GM23338 (cell line): ENCODE measurements around the gene PALS2.

Experiments used
- CREB1 ChIP-seq: fragments of 250-450 bp; sonication (Bioruptor Pico); IDR thresholded peaks from 2 replicates; pipeline ENCODE4 v1.5.0; 2020; ENCODE audit warnings: low read depth, mild to moderate bottlenecking, moderate library complexity
- CTCF ChIP-seq, 2 experiments: fragments of 200-600 bp in 1 of 2; sonication (generic) in 1 of 2; conservative IDR thresholded peaks; 2 replicates each; pipeline versions ENCODE4 v1.5.1 to v1.6.1; 2016 to 2017; ENCODE audit warnings: antibody characterized with exemption in 2 of 2, low read depth in 2 of 2, mild to moderate bottlenecking in 2 of 2, moderate library complexity in 1 of 2
- EZH2 ChIP-seq: fragments of 200-600 bp; sonication (generic); IDR thresholded peaks from one replicate; pipeline ENCODE4 v1.8.0; 2017; ENCODE audit warnings: antibody characterized with exemption, mild to moderate bottlenecking, low read depth; ENCODE audit not compliant: unreplicated experiment
- EZH2phosphoT487 ChIP-seq: fragments of 200-600 bp; sonication (generic); IDR thresholded peaks from one replicate; pipeline ENCODE4 v1.8.1; 2018; ENCODE audit warnings: antibody characterized with exemption; ENCODE audit not compliant: unreplicated experiment
- NANOG ChIP-seq: IDR thresholded peaks from 2 replicates; pipeline ENCODE4 v1.6.1; 2016; ENCODE audit warnings: antibody characterized with exemption, borderline replicate concordance
- POLR2AphosphoS5 ChIP-seq: IDR thresholded peaks from 2 replicates; pipeline ENCODE4 v1.6.1; 2016; ENCODE audit warnings: antibody characterized with exemption, low read depth

GRCh38 chr7:24545215-24545614, 28.0 kb upstream of the PALS2 start:
- TF ChIP-seq CTCF (conservative IDR thresholded peaks at IDR 0.05; ENCODE audit: low read depth in 2 of 2): no peak
- TF ChIP-seq CREB1: no peak
- no peak for TF ChIP-seq EZH2
- no peak for TF ChIP-seq POLR2AphosphoS5
- TF ChIP-seq EZH2phosphoT487: no peak
- no peak for TF ChIP-seq NANOG
